Measurements from ENCODE around the gene NDOR1.

NDOR1 gene

DNA sequence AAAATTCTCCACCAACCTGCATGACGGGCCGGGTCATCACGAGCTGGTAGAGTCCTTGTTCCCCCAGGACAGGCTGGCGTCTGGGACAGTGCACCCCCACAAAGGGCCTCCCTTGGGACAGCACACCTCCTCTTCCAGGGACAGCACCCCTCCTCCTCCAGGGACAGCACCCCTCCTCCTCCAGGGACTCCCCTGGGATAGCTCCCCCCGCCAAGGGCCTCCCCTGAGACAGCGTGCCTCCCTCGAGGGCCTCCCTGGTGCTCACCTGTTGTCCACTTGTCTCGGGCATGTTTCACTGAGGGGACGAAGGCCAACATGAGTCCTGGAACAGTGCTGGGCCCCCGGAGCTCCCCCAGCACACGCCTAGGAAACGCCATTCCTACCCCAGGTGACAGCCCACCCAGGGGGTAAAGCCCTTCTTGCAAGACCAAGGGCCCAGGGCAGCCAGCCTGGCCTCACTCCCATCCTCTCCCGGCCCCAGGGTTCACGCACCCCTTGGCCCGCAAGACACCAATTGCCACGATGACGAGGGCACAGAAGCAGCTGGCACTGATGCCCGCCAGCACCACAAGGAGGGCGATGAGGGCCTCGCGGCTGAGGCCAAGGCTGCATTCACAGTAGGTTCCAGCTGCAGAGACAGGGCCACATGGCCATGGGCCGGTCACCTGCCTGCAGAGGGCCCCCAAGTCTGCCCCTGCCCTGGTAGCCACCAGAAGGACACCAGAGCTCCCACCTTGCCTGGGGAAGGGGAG, 34.2 kb upstream of the NDOR1 start:
- no peaks in the 10 kb centered on the region for H3K9me3 ChIP-seq (ENCODE audit: control insufficient read depth, low read length)
- H3K9ac ChIP-seq, result no peak overlapping the region
- peaks cover 12% of the 10 kb centered on the region for H3K27me3 ChIP-seq (ENCODE audit: control insufficient read depth, insufficient read depth, low read length)
- TF ChIP-seq, protein P1, sequence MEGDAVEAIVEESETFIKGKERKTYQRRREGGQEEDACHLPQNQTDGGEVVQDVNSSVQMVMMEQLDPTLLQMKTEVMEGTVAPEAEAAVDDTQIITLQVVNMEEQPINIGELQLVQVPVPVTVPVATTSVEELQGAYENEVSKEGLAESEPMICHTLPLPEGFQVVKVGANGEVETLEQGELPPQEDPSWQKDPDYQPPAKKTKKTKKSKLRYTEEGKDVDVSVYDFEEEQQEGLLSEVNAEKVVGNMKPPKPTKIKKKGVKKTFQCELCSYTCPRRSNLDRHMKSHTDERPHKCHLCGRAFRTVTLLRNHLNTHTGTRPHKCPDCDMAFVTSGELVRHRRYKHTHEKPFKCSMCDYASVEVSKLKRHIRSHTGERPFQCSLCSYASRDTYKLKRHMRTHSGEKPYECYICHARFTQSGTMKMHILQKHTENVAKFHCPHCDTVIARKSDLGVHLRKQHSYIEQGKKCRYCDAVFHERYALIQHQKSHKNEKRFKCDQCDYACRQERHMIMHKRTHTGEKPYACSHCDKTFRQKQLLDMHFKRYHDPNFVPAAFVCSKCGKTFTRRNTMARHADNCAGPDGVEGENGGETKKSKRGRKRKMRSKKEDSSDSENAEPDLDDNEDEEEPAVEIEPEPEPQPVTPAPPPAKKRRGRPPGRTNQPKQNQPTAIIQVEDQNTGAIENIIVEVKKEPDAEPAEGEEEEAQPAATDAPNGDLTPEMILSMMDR (IDR thresholded peaks at IDR 0.05), result no peak
- no peak overlapping the region for H2AFZ ChIP-seq
- H3K4me1 ChIP-seq, result no peaks in the 10 kb centered on the region
- H3K36me3 ChIP-seq (ENCODE audit: control insufficient read depth, insufficient read depth, low read length), result no peaks in the 10 kb centered on the region
- no peaks in the 10 kb centered on the region for H3K79me2 ChIP-seq
- H3K4me2 ChIP-seq (ENCODE audit: low read length), result no peak overlapping the region
- H3K4me3 ChIP-seq (ENCODE audit: low read depth, low read length), result no peak overlapping the region
- no peak overlapping the region for H3K27ac ChIP-seq

DNA sequence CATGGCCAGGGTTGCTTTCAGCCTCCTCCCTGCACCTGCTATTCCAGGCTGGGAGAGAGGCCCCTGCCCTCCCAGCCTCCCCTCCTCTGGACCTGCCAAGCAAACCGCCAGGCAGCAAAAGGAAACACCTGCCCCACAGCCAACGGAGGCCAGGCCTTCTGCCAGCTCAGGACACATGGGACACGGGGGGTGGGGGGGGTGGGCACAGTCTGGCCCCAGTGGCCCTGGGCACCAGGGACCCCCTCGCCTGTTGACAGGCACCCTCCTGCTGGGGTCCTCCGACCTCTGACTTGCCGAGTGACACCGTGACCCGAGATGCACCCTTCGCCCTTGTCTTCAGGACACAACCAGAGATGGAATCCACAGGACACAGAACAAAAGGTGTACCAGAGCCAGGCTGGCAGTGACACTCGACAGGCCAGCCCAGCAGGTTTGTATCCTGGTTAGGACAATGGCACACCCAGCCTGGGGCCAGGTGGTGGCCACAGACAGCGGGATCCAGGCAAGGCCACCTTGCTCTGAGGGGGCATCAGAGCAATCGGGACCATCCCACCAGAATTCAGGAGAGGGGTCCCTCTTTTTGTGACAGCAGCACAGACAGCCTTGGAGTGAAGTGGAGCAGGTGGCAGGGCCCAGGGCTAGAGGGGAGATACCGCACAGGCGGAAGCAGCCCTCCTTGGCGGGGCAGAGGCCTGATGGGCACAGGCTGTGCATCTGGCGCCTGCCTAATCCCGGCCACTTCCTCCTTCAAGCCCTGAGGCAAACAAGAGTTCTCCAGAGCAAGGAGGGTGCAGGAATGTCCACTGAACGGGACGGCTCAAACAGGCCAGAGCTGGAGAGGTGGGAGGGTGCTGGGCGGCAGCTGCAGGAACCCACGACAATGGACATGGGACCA, 32.4 kb upstream of the NDOR1 start:
- Histone ChIP-seq H3K27me3 (ENCODE audit: control insufficient read depth, insufficient read depth, low read length) (peaks cover 4% of the 10 kb centered on the region), H3K4me3 (ENCODE audit: low read depth, low read length) (no peak overlapping the region), H2AFZ (no peak overlapping the region), H3K4me2 (ENCODE audit: low read length) (no peak overlapping the region), H3K9me3 (ENCODE audit: control insufficient read depth, low read length) (no peaks in the 10 kb centered on the region), H3K27ac (no peak overlapping the region), H3K9ac (no peak overlapping the region), H3K36me3 (ENCODE audit: control insufficient read depth, insufficient read depth, low read length) (no peaks in the 10 kb centered on the region), H3K4me1 (no peaks in the 10 kb centered on the region), H3K79me2 (no peaks in the 10 kb centered on the region)
- TF ChIP-seq, protein P1 (IDR thresholded peaks at IDR 0.05), result no peak

DNA sequence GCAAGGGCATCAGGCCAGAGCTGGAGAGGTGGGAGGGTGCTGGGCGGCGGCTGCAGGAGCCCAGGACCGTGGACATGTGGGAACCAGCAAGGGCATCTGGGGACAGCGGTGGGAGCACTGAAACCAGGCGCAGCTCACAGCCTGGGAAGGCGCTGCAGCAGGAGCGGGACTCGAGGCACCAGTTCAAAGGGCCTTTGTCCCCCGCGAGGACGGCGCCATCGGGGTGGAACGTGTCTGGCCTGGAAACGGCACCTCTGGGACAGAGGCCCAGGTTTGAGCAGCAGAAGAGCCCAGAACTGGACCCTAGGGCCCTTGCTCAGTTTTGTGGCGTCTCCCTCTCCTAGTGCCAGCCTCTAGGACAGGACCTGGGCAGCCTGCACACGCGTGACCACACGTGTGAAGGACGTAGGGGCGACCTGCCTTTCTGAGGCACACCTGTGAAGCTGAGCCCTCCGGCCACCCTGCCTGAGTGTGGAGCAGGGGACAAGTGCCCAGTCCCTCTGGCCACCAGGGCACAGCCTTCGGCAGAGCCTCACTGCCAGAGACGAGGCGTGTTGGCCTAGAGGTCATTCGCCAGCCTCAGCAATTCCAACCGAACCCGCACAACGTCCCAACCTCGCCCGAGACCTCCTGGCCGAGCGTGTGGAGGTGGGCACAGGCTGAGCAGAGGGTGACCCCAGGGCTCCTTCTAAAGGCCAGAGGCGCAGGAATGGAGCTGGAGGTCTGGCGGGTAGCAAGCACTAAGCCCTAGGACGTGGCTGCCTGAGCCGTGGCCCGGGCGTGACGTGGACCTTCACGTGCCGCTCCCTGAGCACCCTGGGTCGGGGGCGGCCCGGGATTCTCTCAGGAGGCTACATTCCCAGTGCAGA, 31.5 kb upstream of the NDOR1 start:
- no peak overlapping the region for H3K27ac ChIP-seq
- no peaks in the 10 kb centered on the region for H3K79me2 ChIP-seq
- H3K4me1 ChIP-seq, result no peaks in the 10 kb centered on the region
- H3K9me3 ChIP-seq (ENCODE audit: control insufficient read depth, low read length), result no peaks in the 10 kb centered on the region
- no peak overlapping the region for H3K9ac ChIP-seq
- peaks cover 4% of the 10 kb centered on the region for H3K27me3 ChIP-seq (ENCODE audit: control insufficient read depth, insufficient read depth, low read length)
- H3K36me3 ChIP-seq (ENCODE audit: control insufficient read depth, insufficient read depth, low read length), result no peaks in the 10 kb centered on the region
- no peak overlapping the region for H3K4me3 ChIP-seq (ENCODE audit: low read depth, low read length)
- no peak overlapping the region for H2AFZ ChIP-seq
- TF ChIP-seq, protein P1 (IDR thresholded peaks at IDR 0.05), result no peak
- H3K4me2 ChIP-seq (ENCODE audit: low read length), result no peak overlapping the region

- TF ChIP-seq, protein P1 (IDR thresholded peaks at IDR 0.05), result no peak
- no peak overlapping the region for H3K4me3 ChIP-seq (ENCODE audit: low read depth, low read length)
- H3K4me1 ChIP-seq, result no peaks in the 10 kb centered on the region
Observed at GRCh38 chr9:137174722-137175293, 30.7 kb upstream of the NDOR1 start.

More at GRCh38 chr9:137174722-137175293, 30.7 kb upstream of the NDOR1 start:
- Histone ChIP-seq H3K9ac (no peak overlapping the region), H3K36me3 (ENCODE audit: control insufficient read depth, insufficient read depth, low read length) (no peaks in the 10 kb centered on the region), H3K4me2 (ENCODE audit: low read length) (no peak overlapping the region), H3K79me2 (no peaks in the 10 kb centered on the region), H3K9me3 (ENCODE audit: control insufficient read depth, low read length) (no peaks in the 10 kb centered on the region), H3K27ac (no peak overlapping the region), H3K27me3 (ENCODE audit: control insufficient read depth, insufficient read depth, low read length) (no peaks in the 10 kb centered on the region), H2AFZ (no peak overlapping the region)
